H1 (cell line): ENCODE results near the gene MINAR1. TPM values are rescaled to one million over a fixed set of nuclear protein-coding genes. Genes with fewer than 3 reads are reported as not detected.

Experiments
- GTF2F1 ChIP-seq: IDR thresholded peaks from 2 replicates; pipeline ENCODE4 v1.6.1; 2012; ENCODE audit warnings: low read depth, low read length, improper control_type of control experiment, borderline replicate concordance
- HDAC6 ChIP-seq: IDR thresholded peaks from one replicate; pipeline ENCODE4 v1.7.1; 2012; ENCODE audit warnings: low read depth, mild to moderate bottlenecking, inconsistent platforms, low read length, moderate library complexity
- JUND ChIP-seq: IDR thresholded peaks from 2 replicates; pipeline ENCODE4 v1.6.1; 2011; ENCODE audit warnings: mild to moderate bottlenecking, improper control_type of control experiment, low read length
- polyA plus RNA-seq, 7 experiments: library from polyadenylated mRNA; depleted of rRNA in 3 of 7; stranded (reverse) in 5 of 7; unstranded in 2 of 7; fragments of >200 nt in 5 of 7; fragments of 200-250 nt in 2 of 7; gene quantifications; 1 replicate in 5 of 7; 2 replicates in 1 of 7; 4 replicates in 1 of 7; pipeline versions ENCODE4 v1.2.1 to v1.2.3, GENCODE V29; 2011 to 2013; ENCODE audit warnings: missing spikeins in 2 of 7, mixed read lengths in 2 of 7
- total RNA-seq: library from RNA; stranded (reverse); fragmentation: NEBNext Ultra II Directional; extraction: Animal tissue kit (Norgen Biotek cat#: 25700); gene quantifications from 2 replicates; pipeline ENCODE4 v1.2.1, GENCODE V29; 2021

MINAR1 gene
- total and polyA plus RNA-seq, 2 of the 8 experiments (the other 6 are each of a cell fraction or from before 2014, with no cell fraction given) = 0.17 to 0.67 TPM

- TF ChIP-seq JUND = no peak
- TF ChIP-seq GTF2F1 = no peak
- no peak for TF ChIP-seq HDAC6
Observed at GRCh38 chr15:79459666-79460065, 27.5 kb downstream of the MINAR1 start (continued).
